K562 (cell line): ENCODE data around the gene CMPK1. TPM values are rescaled to one million over a fixed set of nuclear protein-coding genes. Genes with fewer than 3 reads are reported as not detected.

Source experiments
- CBFA2T2 ChIP-seq: fragments of 450-650 bp; conservative IDR thresholded peaks from 2 replicates; pipeline ENCODE4 v1.6.1; 2017; ENCODE audit warnings: mild to moderate bottlenecking
- CREM ChIP-seq: IDR thresholded peaks from 2 replicates; pipeline ENCODE4 v1.6.1; 2014; ENCODE audit warnings: antibody characterized with exemption, low read depth
- ELF2 ChIP-seq: fragments of 250-450 bp; sonication (Bioruptor Pico); IDR thresholded peaks from 2 replicates; pipeline ENCODE4 v1.5.0; 2021; ENCODE audit warnings: mild to moderate bottlenecking
- ELK3 ChIP-seq: fragments of 450-650 bp; formaldehyde crosslinking; IDR thresholded peaks from 2 replicates; pipeline ENCODE4 v1.4.0; 2020; ENCODE audit warnings: mild to moderate bottlenecking
- FOXA1 ChIP-seq: fragments of 450-650 bp; IDR thresholded peaks from 2 replicates; pipeline ENCODE4 v1.6.1; 2016; ENCODE audit warnings: mild to moderate bottlenecking, borderline replicate concordance
- FOXJ2 ChIP-seq: fragments of 200-800 bp; sonication (Bioruptor generic); IDR thresholded peaks from 2 replicates; pipeline ENCODE4 v1.6.1; 2016; ENCODE audit warnings: missing genetic modification characterization, missing compliant biosample characterization
- ILK ChIP-seq: fragments of 450-650 bp; IDR thresholded peaks from 2 replicates; pipeline ENCODE4 v1.6.1; 2016; ENCODE audit warnings: missing genetic modification characterization, low read depth, mild to moderate bottlenecking, missing compliant biosample characterization, moderate library complexity, borderline replicate concordance
- LARP7 ChIP-seq: fragments of 450-650 bp; IDR thresholded peaks from 2 replicates; pipeline ENCODE4 v1.6.1; 2016
- LEF1 ChIP-seq: fragments of 450-650 bp; IDR thresholded peaks from 2 replicates; pipeline ENCODE4 v1.6.1; 2016; ENCODE audit warnings: mild to moderate bottlenecking
- RCOR1 ChIP-seq, 2 experiments: IDR thresholded peaks; 2 replicates each; pipeline ENCODE4 v1.6.1; 2012; ENCODE audit warnings: low read depth in 2 of 2, low read length in 2 of 2, borderline replicate concordance in 1 of 2, improper control_type of control experiment in 1 of 2
- RNF219 ChIP-seq: fragments of 250-450 bp; sonication (Bioruptor Pico); IDR thresholded peaks from 2 replicates; pipeline ENCODE4 v1.5.0; 2022; ENCODE audit warnings: mild to moderate bottlenecking
- ZFP36 ChIP-seq: fragments of 150-350 bp; IDR thresholded peaks from 2 replicates; pipeline ENCODE4 v1.6.1; 2018; ENCODE audit warnings: low read length, low read depth; ENCODE audit not compliant: partially characterized antibody
- ZNF316 ChIP-seq: fragments of 450-650 bp; IDR thresholded peaks from 2 replicates; pipeline ENCODE4 v1.6.1; 2016
- ZNF766 ChIP-seq: fragments of 200-800 bp; sonication (Bioruptor generic); conservative IDR thresholded peaks from 2 replicates; pipeline ENCODE4 v1.6.1; 2016; ENCODE audit warnings: missing genetic modification characterization, missing compliant biosample characterization
- polyA plus RNA-seq, 8 experiments: library from polyadenylated mRNA; depleted of rRNA in 4 of 8; stranded (reverse) in 5 of 8; unstranded in 3 of 8; fragments of >200 nt; fragmentation: Nextera tagmentation in 2 of 8; fragmentation: Illumina TruSeq in 1 of 8; extraction: Ambion mirVana in 2 of 8; extraction: Trizol in 1 of 8; gene quantifications; 2 replicates each; pipeline versions ENCODE4 v1.2.1 to v1.2.3, GENCODE V29; 2011 to 2014; ENCODE audit warnings: inconsistent platforms in 1 of 8, missing spikeins in 1 of 8
- total RNA-seq, 7 experiments: library from RNA; depleted of rRNA in 6 of 7; stranded (reverse); fragments of >200 nt in 6 of 7; fragmentation: Illumina TruSeq in 2 of 7; extraction: Trizol in 2 of 7; gene quantifications; 2 replicates each; pipeline versions ENCODE4 v1.2.1 to v1.2.3, GENCODE V29; 2011 to 2021; ENCODE audit warnings: low replicate concordance in 1 of 7
- TF ChIP-seq, protein P1 (sequence below), 2 experiments: fragments of 250-450 bp in 1 of 2; fragments of 450-650 bp in 1 of 2; sonication (Bioruptor Pico) in 1 of 2; IDR thresholded peaks; 2 replicates each; pipeline versions ENCODE4 v1.6.1 to v1.8.0; 2016 to 2021; ENCODE audit warnings: mild to moderate bottlenecking in 2 of 2, moderate library complexity in 2 of 2, missing compliant biosample characterization in 1 of 2, missing genetic modification characterization in 1 of 2
- TF ChIP-seq, protein P2 (sequence below), 2 experiments: fragments of 450-650 bp in 1 of 2; sonication (generic) in 1 of 2; formaldehyde crosslinking; conservative IDR thresholded peaks; 2 replicates each; pipeline versions ENCODE4 v1.4.0 to v1.8.1; 2020 to 2022; ENCODE audit warnings: mild to moderate bottlenecking in 1 of 2, missing genetic modification reagents in 1 of 2
- TF ChIP-seq, protein P3 (sequence below): fragments of 150-350 bp; conservative IDR thresholded peaks from 2 replicates; pipeline ENCODE4 v1.6.1; 2014; ENCODE audit warnings: low read length

Gene CMPK1
- total and polyA plus RNA-seq, 9 of the 15 experiments (the other 6 are each of a cell fraction or from before 2014, with no cell fraction given), result 54.5 to 197 (median 116) TPM

- TF ChIP-seq ZFP36 (no peak), CREM (no peak), LARP7 (0 out of 2 replicates have a peak, but pooled peaks have one; percentile 28), CBFA2T2 (no peak), FOXA1 (no peak), ELF2 (CRISPR knock-in tag) (no peak), FOXJ2 (tag) (0 out of 2 replicates have a peak, but pooled peaks have one; percentile 9), RNF219 (CRISPR knock-in tag) (no peak), ILK (tag) (no peak), LEF1 (no peak; the same call in 1 of the 2 replicates), ZNF316 (no peak), ELK3 (CRISPR knock-in tag) (no peak), RCOR1 (IDR thresholded peaks at IDR 0.05; ENCODE audit: borderline replicate concordance in 1 of 2, low read depth in 2 of 2, low read length in 2 of 2) (peak in 1 of 2 experiments; percentile 25; a peak in 1 of 4 replicates), ZNF766 (CRISPR knock-in tag) (0 out of 2 replicates have a peak, but pooled peaks have one; percentile 27)
- TF ChIP-seq, protein P1, sequence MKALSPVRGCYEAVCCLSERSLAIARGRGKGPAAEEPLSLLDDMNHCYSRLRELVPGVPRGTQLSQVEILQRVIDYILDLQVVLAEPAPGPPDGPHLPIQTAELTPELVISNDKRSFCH (CRISPR knock-in tag; IDR thresholded peaks at IDR 0.05), result no peak
- TF ChIP-seq, protein P1 (tag; IDR thresholded peaks at IDR 0.05), result 0 out of 2 replicates have a peak, but pooled peaks have one; percentile 36
- TF ChIP-seq, protein P2, sequence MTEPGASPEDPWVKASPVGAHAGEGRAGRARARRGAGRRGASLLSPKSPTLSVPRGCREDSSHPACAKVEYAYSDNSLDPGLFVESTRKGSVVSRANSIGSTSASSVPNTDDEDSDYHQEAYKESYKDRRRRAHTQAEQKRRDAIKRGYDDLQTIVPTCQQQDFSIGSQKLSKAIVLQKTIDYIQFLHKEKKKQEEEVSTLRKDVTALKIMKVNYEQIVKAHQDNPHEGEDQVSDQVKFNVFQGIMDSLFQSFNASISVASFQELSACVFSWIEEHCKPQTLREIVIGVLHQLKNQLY (CRISPR knock-in tag; conservative IDR thresholded peaks at IDR 0.05), result no peak
- TF ChIP-seq, protein P3, sequence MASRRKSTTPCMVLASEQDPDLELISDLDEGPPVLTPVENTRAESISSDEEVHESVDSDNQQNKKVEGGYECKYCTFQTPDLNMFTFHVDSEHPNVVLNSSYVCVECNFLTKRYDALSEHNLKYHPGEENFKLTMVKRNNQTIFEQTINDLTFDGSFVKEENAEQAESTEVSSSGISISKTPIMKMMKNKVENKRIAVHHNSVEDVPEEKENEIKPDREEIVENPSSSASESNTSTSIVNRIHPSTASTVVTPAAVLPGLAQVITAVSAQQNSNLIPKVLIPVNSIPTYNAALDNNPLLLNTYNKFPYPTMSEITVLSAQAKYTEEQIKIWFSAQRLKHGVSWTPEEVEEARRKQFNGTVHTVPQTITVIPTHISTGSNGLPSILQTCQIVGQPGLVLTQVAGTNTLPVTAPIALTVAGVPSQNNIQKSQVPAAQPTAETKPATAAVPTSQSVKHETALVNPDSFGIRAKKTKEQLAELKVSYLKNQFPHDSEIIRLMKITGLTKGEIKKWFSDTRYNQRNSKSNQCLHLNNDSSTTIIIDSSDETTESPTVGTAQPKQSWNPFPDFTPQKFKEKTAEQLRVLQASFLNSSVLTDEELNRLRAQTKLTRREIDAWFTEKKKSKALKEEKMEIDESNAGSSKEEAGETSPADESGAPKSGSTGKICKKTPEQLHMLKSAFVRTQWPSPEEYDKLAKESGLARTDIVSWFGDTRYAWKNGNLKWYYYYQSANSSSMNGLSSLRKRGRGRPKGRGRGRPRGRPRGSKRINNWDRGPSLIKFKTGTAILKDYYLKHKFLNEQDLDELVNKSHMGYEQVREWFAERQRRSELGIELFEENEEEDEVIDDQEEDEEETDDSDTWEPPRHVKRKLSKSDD, result no peak
Observed at GRCh38 chr1:47332779-47333577, 612 bp upstream of the CMPK1 start (continued).
